Choroid plexus epithelial cell (primary cell): Measurements from ENCODE around the gene ASPN.

ENCODE experiments used
- DNase-seq: peaks from one replicate; pipeline ENCODE4 v3.0.0-alpha.2; 2010; ENCODE audit warnings: low read depth
- H3K4me3 ChIP-seq: 2 replicates; pipeline ENCODE4 v1.5.1; 2011; ENCODE audit warnings: low read depth, mild to moderate bottlenecking, control low read depth, low read length, moderate library complexity
- CTCF ChIP-seq: conservative IDR thresholded peaks from 2 replicates; pipeline ENCODE4 v1.5.1; 2011; ENCODE audit warnings: low read depth, mild to moderate bottlenecking, control low read depth, inconsistent platforms, low read length, moderate library complexity

Gene ASPN

GRCh38 chr9:92407818-92408217 lies 74.5 kb downstream of the ASPN start:
- no peak overlapping the region for H3K4me3 ChIP-seq
- DNase-seq: no peak
- TF ChIP-seq CTCF: no peak

- H3K4me3 ChIP-seq: no peak overlapping the region
- peak; percentile 82 for DNase-seq
- TF ChIP-seq CTCF: no peak
Measured at GRCh38 chr9:92406477-92406876, 75.8 kb downstream of the ASPN start.
